Activated T-helper 1 cell treated with anti-CD3 and anti-CD28 coated beads, Interleukin-12 subunit alpha, Interleukin-12 subunit beta, Interleukin-2, Interleukin-4 antibody, amounts not matched to agents 30 ng/mL and 10 ng/mL and 1 ng/mL, durations not matched to agents 14 hours and 24 hours and 36 hours (primary cell): ENCODE data around the gene NUP214. TPM values are rescaled to one million over a fixed set of nuclear protein-coding genes. Genes with fewer than 3 reads are reported as not detected.
A peak's percentile ranks its signal among the peaks of the same experiment; 100 is the strongest.

Source experiments
- DNase-seq: peaks from one replicate; pipeline ENCODE4 v3.0.0; 2021; ENCODE audit warnings: low spot score
- H3K27ac Mint-ChIP-seq: one replicate; pipeline ENCODE4 v1.8.0; 2021; ENCODE audit warnings: mild to moderate bottlenecking, mixed read lengths
- H3K27me3 Mint-ChIP-seq: one replicate; pipeline ENCODE4 v1.8.0; 2022; ENCODE audit warnings: mild to moderate bottlenecking, moderate library complexity, mixed read lengths; ENCODE audit not compliant: insufficient read depth
- H3K36me3 Mint-ChIP-seq: one replicate; pipeline ENCODE4 v1.8.0; 2021; ENCODE audit warnings: low read depth, mixed read lengths
- H3K4me1 Mint-ChIP-seq: one replicate; pipeline ENCODE4 v1.8.0; 2021; ENCODE audit warnings: low read depth, mixed read lengths
- H3K4me3 Mint-ChIP-seq: one replicate; pipeline ENCODE4 v1.8.0; 2021; ENCODE audit warnings: mild to moderate bottlenecking, moderate library complexity, mixed read lengths
- H3K9me3 Mint-ChIP-seq: one replicate; pipeline ENCODE4 v1.8.0; 2021; ENCODE audit warnings: mixed read lengths
- intact Hi-C: fragments of 100-400 bp; cut with micrococcal nuclease; formaldehyde crosslinking; loops from one replicate; pipeline ENCODE4 v1.15.1; 2024
- total RNA-seq: library from RNA; stranded (reverse); gene quantifications from 2 replicates; pipeline ENCODE4 v1.2.3, GENCODE V29; 2022

NUP214 gene
- total RNA-seq, 1 donor from 2014 or later = 80.7 TPM

- no peaks in the 10 kb centered on the region for H3K27me3 Mint-ChIP-seq
- peak overlapping the region; percentile 86 for H3K27ac Mint-ChIP-seq
- intact Hi-C loops = loop anchor here (5.0 kb wide), 3 partner anchors 125 to 1385 kb away; partner anchors contain the start of gene EXOSC2
- peaks cover 45% of the 10 kb centered on the region for H3K36me3 Mint-ChIP-seq
- DNase-seq = no peak
- peak overlapping the region; percentile 100 for H3K4me3 Mint-ChIP-seq
- H3K9me3 Mint-ChIP-seq = no peaks in the 10 kb centered on the region
- H3K4me1 Mint-ChIP-seq = peaks cover 59% of the 10 kb centered on the region
Observed at GRCh38 chr9:131272212-131272611, 146.8 kb downstream of the NUP214 start.

GRCh38 chr9:131273146-131273855 is 147.9 kb downstream of the NUP214 start:
- peak overlapping the region; percentile 100 for H3K4me3 Mint-ChIP-seq
- no peaks in the 10 kb centered on the region for H3K27me3 Mint-ChIP-seq
- no peak for DNase-seq
- intact Hi-C loops = loop anchor here (5.0 kb wide), 3 partner anchors 124 to 1386 kb away; partner anchors contain the start of gene EXOSC2
- peaks cover 54% of the 10 kb centered on the region for H3K4me1 Mint-ChIP-seq
- peak overlapping the region; percentile 99 for H3K27ac Mint-ChIP-seq
- no peaks in the 10 kb centered on the region for H3K9me3 Mint-ChIP-seq
- H3K36me3 Mint-ChIP-seq = peaks cover 45% of the 10 kb centered on the region

GRCh38 chr9:131273856-131274673 is 148.7 kb downstream of the NUP214 start:
- peak overlapping the region; percentile 100 for H3K4me3 Mint-ChIP-seq
- no peaks in the 10 kb centered on the region for H3K27me3 Mint-ChIP-seq
- H3K4me1 Mint-ChIP-seq = peaks cover 54% of the 10 kb centered on the region
- H3K9me3 Mint-ChIP-seq = no peaks in the 10 kb centered on the region
- DNase-seq = no peak
- H3K36me3 Mint-ChIP-seq = peaks cover 45% of the 10 kb centered on the region
- intact Hi-C loops = loop anchor here (1.0 to 5.0 kb wide), 5 partner anchors 18 to 1387 kb away; partner anchors contain the start of gene EXOSC2
- peak overlapping the region; percentile 99 for H3K27ac Mint-ChIP-seq

- Mint-ChIP-seq H3K4me1 (peaks cover 52% of the 10 kb centered on the region), H3K27me3 (no peaks in the 10 kb centered on the region), H3K36me3 (peaks cover 45% of the 10 kb centered on the region), H3K27ac (peak overlapping the region; percentile 99), H3K9me3 (no peaks in the 10 kb centered on the region), H3K4me3 (peak overlapping the region; percentile 100)
- intact Hi-C loops = loop anchor here (1.0 to 5.0 kb wide), 6 partner anchors 19 to 1388 kb away; partner anchors contain the start of gene EXOSC2
- DNase-seq = no peak
Observed at GRCh38 chr9:131274674-131275331, 149.4 kb downstream of the NUP214 start.

- Mint-ChIP-seq H3K27me3 (no peaks in the 10 kb centered on the region), H3K36me3 (peaks cover 42% of the 10 kb centered on the region), H3K9me3 (no peaks in the 10 kb centered on the region), H3K4me1 (peaks cover 45% of the 10 kb centered on the region), H3K4me3 (peak overlapping the region; percentile 100), H3K27ac (peak overlapping the region; percentile 99)
- intact Hi-C loops = loop anchor here (1.0 to 5.0 kb wide), 3 partner anchors 37 to 452 kb away; no protein-coding TSS in a partner anchor
- DNase-seq = no peak
Observed at GRCh38 chr9:131275332-131276093, 150.1 kb downstream of the NUP214 start.

GRCh38 chr9:131276094-131276888 is 150.9 kb downstream of the NUP214 start, which contains the start of gene FAM78A:
Gene FAM78A (minus strand): TSS chr9:131276510. CDS start chr9:131276179, 331 bp downstream.
- intact Hi-C loops = loop anchor here (1.0 to 5.0 kb wide), 2 partner anchors 38 to 451 kb away; no protein-coding TSS in a partner anchor
- no peak for DNase-seq
- peak within 1 kb of the TSS; percentile 100 for H3K4me3 Mint-ChIP-seq
- no peaks in the 10 kb centered on the region for H3K9me3 Mint-ChIP-seq
- H3K27me3 Mint-ChIP-seq = peaks cover 5% of the 10 kb centered on the region
- H3K4me1 Mint-ChIP-seq = peaks cover 37% of the 10 kb centered on the region
- H3K27ac Mint-ChIP-seq = peak within 1 kb of the TSS; percentile 99
- peaks cover 40% of the 10 kb centered on the region for H3K36me3 Mint-ChIP-seq

GRCh38 chr9:131276891-131277286 is 151.5 kb downstream of the NUP214 start:
- intact Hi-C loops = loop anchor here (1.0 to 5.0 kb wide), 2 partner anchors 39 to 450 kb away; no protein-coding TSS in a partner anchor
- no peaks in the 10 kb centered on the region for H3K9me3 Mint-ChIP-seq
- no peak for DNase-seq
- H3K4me1 Mint-ChIP-seq = peaks cover 34% of the 10 kb centered on the region
- H3K27me3 Mint-ChIP-seq = peaks cover 10% of the 10 kb centered on the region
- no peak overlapping the region for H3K4me3 Mint-ChIP-seq
- H3K27ac Mint-ChIP-seq = no peak overlapping the region
- H3K36me3 Mint-ChIP-seq = peaks cover 37% of the 10 kb centered on the region

GRCh38 chr9:131277287-131277909 is 152.0 kb downstream of the NUP214 start:
- peaks cover 34% of the 10 kb centered on the region for H3K4me1 Mint-ChIP-seq
- no peak overlapping the region for H3K4me3 Mint-ChIP-seq
- no peaks in the 10 kb centered on the region for H3K9me3 Mint-ChIP-seq
- intact Hi-C loops = loop anchor here (5.0 kb wide), 1 partner anchor 450 kb away; no protein-coding TSS in a partner anchor
- H3K27ac Mint-ChIP-seq = no peak overlapping the region
- peaks cover 34% of the 10 kb centered on the region for H3K36me3 Mint-ChIP-seq
- no peak for DNase-seq
- peaks cover 15% of the 10 kb centered on the region for H3K27me3 Mint-ChIP-seq

GRCh38 chr9:131277910-131278701 is 152.7 kb downstream of the NUP214 start:
- Mint-ChIP-seq H3K4me3 (peak overlapping the region; percentile 86), H3K36me3 (peaks cover 30% of the 10 kb centered on the region), H3K27ac (peak overlapping the region; percentile 93), H3K4me1 (peaks cover 30% of the 10 kb centered on the region), H3K9me3 (no peaks in the 10 kb centered on the region), H3K27me3 (peaks cover 16% of the 10 kb centered on the region)
- peak; percentile 63 for DNase-seq
- intact Hi-C loops = loop anchor here (1.0 to 5.0 kb wide), 5 partner anchors 8 to 449 kb away; partner anchors contain the start of gene NUP214

- peaks cover 22% of the 10 kb centered on the region for H3K27me3 Mint-ChIP-seq
- peaks cover 24% of the 10 kb centered on the region for H3K4me1 Mint-ChIP-seq
- H3K36me3 Mint-ChIP-seq = peaks cover 25% of the 10 kb centered on the region
- H3K4me3 Mint-ChIP-seq = peak overlapping the region; percentile 86
- no peak for DNase-seq
- intact Hi-C loops = loop anchor here (1.0 to 5.0 kb wide), 5 partner anchors 8 to 449 kb away; partner anchors contain the start of gene NUP214
- H3K27ac Mint-ChIP-seq = peak overlapping the region; percentile 93
- H3K9me3 Mint-ChIP-seq = no peaks in the 10 kb centered on the region
Observed at GRCh38 chr9:131278702-131279111, 153.3 kb downstream of the NUP214 start.
